ENCODE measurements around the gene PDAP1. TPM values are rescaled to one million over a fixed set of nuclear protein-coding genes. Genes with fewer than 3 reads are reported as not detected.
A peak's percentile ranks its signal among the peaks of the same experiment; 100 is the strongest.
"Not testable (repeated sequence)": the region's sequence is repeated elsewhere in the genome, so short reads cannot be mapped to it uniquely, and the experiment has no call there.

The PDAP1 gene
- total and polyA plus RNA-seq, 10 of the 15 experiments (the other 5 are each of a cell fraction or from before 2014, with no cell fraction given) = 6.6 to 200 (median 87.7) TPM

- POLR2A ChIA-PET; H3K4me1 ChIP-seq (ENCODE audit: control insufficient read depth, insufficient read depth, low read length); DNase-seq (ENCODE audit: low read depth, low spot score); intact Hi-C loops (cut with micrococcal nuclease; ENCODE audit: unreplicated experiment); H3K4me2 ChIP-seq (ENCODE audit: control insufficient read depth, insufficient read depth); H3K27me3 ChIP-seq (replicated peaks in 1 of 2; ENCODE audit: control insufficient read depth in 2 of 2, insufficient read depth in 2 of 2, low read length in 1 of 2); H2AFZ ChIP-seq (ENCODE audit: control insufficient read depth, low read depth, low read length); H4K20me1 ChIP-seq (ENCODE audit: control insufficient read depth, insufficient read depth); H3K9ac ChIP-seq (ENCODE audit: control insufficient read depth, insufficient read depth, low read length); H3K79me2 ChIP-seq (ENCODE audit: control insufficient read depth, insufficient read depth, low read length); ATAC-seq; FAIRE-seq; H3K9me3 ChIP-seq (replicated peaks; ENCODE audit: control insufficient read depth, insufficient read depth, low read length); in situ Hi-C loops (cut with MboI); H3K27ac ChIP-seq (ENCODE audit: control insufficient read depth, insufficient read depth); SMC1A ChIA-PET (ENCODE audit: uncharacterized antibody, unreplicated experiment); CTCF ChIA-PET; RAD21 ChIA-PET (ENCODE audit: unreplicated experiment); H3K4me3 ChIP-seq: not testable (repeated sequence)
- peaks cover 12 to 13% of the 10 kb centered on the region in 2 experiments for H3K36me3 ChIP-seq (ENCODE audit: control insufficient read depth in 2 of 2, insufficient read depth in 2 of 2, low read length in 1 of 2)
- WGBS (ENCODE audit: insufficient coverage, insufficient replicate concordance, low lambda C conversion rate, missing lambda C conversion rate) = 81% methylated on average over 13 of the region's 13 CpGs
- TSS peak; percentile 38 for BruUV-seq (replicated peaks)
These were observed 23.6 kb upstream of the PDAP1 start for GRCh38 chr7:99431756-99432540.

GRCh38 chr7:99429756-99430155 is 21.4 kb upstream of the PDAP1 start:
- ChIA-PET SMC1A (ENCODE audit: uncharacterized antibody, unreplicated experiment) (interaction anchor here (0.7 kb wide), 1 partner anchor 23 kb away, joined by 3 read pairs; no protein-coding TSS in a partner anchor), POLR2A (interaction anchor here (0.5 kb wide), 1 partner anchor 59 kb away, joined by 4 read pairs; no protein-coding TSS in a partner anchor), CTCF (no interaction called here), RAD21 (ENCODE audit: unreplicated experiment) (no interaction called here)
- no peak for ATAC-seq
- intact Hi-C loops (cut with micrococcal nuclease; ENCODE audit: unreplicated experiment) = no loop called here
- no peak for DNase-seq (ENCODE audit: low read depth, low spot score)
- FAIRE-seq = no peak
- Histone ChIP-seq H3K27ac (ENCODE audit: control insufficient read depth, insufficient read depth) (no peak overlapping the region), H3K9me3 (replicated peaks; ENCODE audit: control insufficient read depth, insufficient read depth, low read length) (no peaks in the 10 kb centered on the region), H3K79me2 (ENCODE audit: control insufficient read depth, insufficient read depth, low read length) (no peaks in the 10 kb centered on the region), H3K9ac (ENCODE audit: control insufficient read depth, insufficient read depth, low read length) (no peak overlapping the region), H3K4me1 (ENCODE audit: control insufficient read depth, insufficient read depth, low read length) (no peaks in the 10 kb centered on the region), H3K27me3 (replicated peaks in 1 of 2; ENCODE audit: control insufficient read depth in 2 of 2, insufficient read depth in 2 of 2, low read length in 1 of 2) (no peaks in the 10 kb centered on the region), H3K4me3 (no peak overlapping the region), H3K4me2 (ENCODE audit: control insufficient read depth, insufficient read depth) (no peak overlapping the region), H2AFZ (ENCODE audit: control insufficient read depth, low read depth, low read length) (no peak overlapping the region), H4K20me1 (ENCODE audit: control insufficient read depth, insufficient read depth) (no peaks in the 10 kb centered on the region), H3K36me3 (ENCODE audit: control insufficient read depth in 2 of 2, insufficient read depth in 2 of 2, low read length in 1 of 2) (peaks cover 7 to 15% of the 10 kb centered on the region in 2 experiments)
- no TSS peak for BruUV-seq (replicated peaks)
- 85% methylated on average over 8 of the region's 8 CpGs for WGBS (ENCODE audit: insufficient coverage, insufficient replicate concordance, low lambda C conversion rate, missing lambda C conversion rate)
- in situ Hi-C loops (cut with MboI) = no loop called here
- TF ChIP-seq RBBP5 (conservative IDR thresholded peaks at IDR 0.05) = no peak
- TF ChIP-seq PAX8 (IDR thresholded peaks at IDR 0.05) = no peak
- no peak for TF ChIP-seq ZBED1 (IDR thresholded peaks at IDR 0.05; ENCODE audit: borderline replicate concordance)
- no peak for TF ChIP-seq NR2C2 (IDR thresholded peaks at IDR 0.05; ENCODE audit: borderline replicate concordance, control insufficient read depth, insufficient read length, low read depth)
- TF ChIP-seq SUZ12 (IDR thresholded peaks at IDR 0.05; ENCODE audit: unreplicated experiment) = no peak
- no peak for TF ChIP-seq E2F4 (IDR thresholded peaks at IDR 0.05; ENCODE audit: low read depth, low read length)
- no peak for TF ChIP-seq MTA3 (IDR thresholded peaks at IDR 0.05; ENCODE audit: borderline replicate concordance, low read length)
- no peak for TF ChIP-seq GABPA (IDR thresholded peaks at IDR 0.05; ENCODE audit: low read depth)
- no peak for TF ChIP-seq ZBTB11 (CRISPR knock-in tag; IDR thresholded peaks at IDR 0.05)
- TF ChIP-seq ETV6 (conservative IDR thresholded peaks at IDR 0.05 in 1 of 2, IDR thresholded peaks at IDR 0.05 in 1 of 2; ENCODE audit: borderline replicate concordance in 1 of 2, low read depth in 1 of 2) = no peak
- no peak for TF ChIP-seq SP1 (IDR thresholded peaks at IDR 0.05; ENCODE audit: low read depth, low read length)
- no peak for TF ChIP-seq SRF (IDR thresholded peaks at IDR 0.05; ENCODE audit: low read depth in 2 of 2, low read length in 2 of 2)
- no peak for TF ChIP-seq IKZF2 (IDR thresholded peaks at IDR 0.05)
